Immature natural killer cell (primary cell): Measurements from ENCODE around the gene APOF. TPM values are rescaled to one million over a fixed set of nuclear protein-coding genes. Genes with fewer than 3 reads are reported as not detected.
"Not testable (repeated sequence)": the region's sequence is repeated elsewhere in the genome, so short reads cannot be mapped to it uniquely, and the experiment has no call there.

Experiments
- DNase-seq, 3 donors: peaks; one replicate each; pipeline ENCODE4 v3.0.0; 2022; ENCODE audit warnings: mixed read lengths in 1 of 3
- H3K27ac Mint-ChIP-seq, 6 donors: one replicate each; pipeline ENCODE4 v1.8.0; 2020; ENCODE audit warnings: mixed read lengths in 6 of 6, mild to moderate bottlenecking in 5 of 6, inconsistent platforms in 4 of 6, moderate library complexity in 3 of 6
- H3K27me3 Mint-ChIP-seq, 3 donors: one replicate each; pipeline ENCODE4 v1.8.0; 2020 to 2021; ENCODE audit warnings: low read depth in 3 of 3, mild to moderate bottlenecking in 3 of 3, mixed read lengths in 3 of 3, moderate library complexity in 3 of 3, inconsistent platforms in 1 of 3
- H3K36me3 Mint-ChIP-seq, 3 donors: one replicate each; pipeline ENCODE4 v1.8.0; 2020; ENCODE audit warnings: mixed read lengths in 3 of 3, inconsistent platforms in 2 of 3, mild to moderate bottlenecking in 2 of 3
- H3K4me1 Mint-ChIP-seq, 2 donors: one replicate each; pipeline ENCODE4 v1.8.0; 2020; ENCODE audit warnings: inconsistent platforms in 2 of 2, mild to moderate bottlenecking in 2 of 2, mixed read lengths in 2 of 2, moderate library complexity in 1 of 2
- H3K4me3 Mint-ChIP-seq, 5 donors: one replicate each; pipeline ENCODE4 v1.8.0; 2020; ENCODE audit warnings: mild to moderate bottlenecking in 5 of 5, mixed read lengths in 5 of 5, inconsistent platforms in 3 of 5, moderate library complexity in 3 of 5
- H3K9me3 Mint-ChIP-seq, 6 donors: one replicate each; pipeline ENCODE4 v1.8.0; 2020; ENCODE audit warnings: mild to moderate bottlenecking in 6 of 6, mixed read lengths in 6 of 6, inconsistent platforms in 4 of 6, moderate library complexity in 3 of 6
- polyA plus RNA-seq, 3 donors: library from polyadenylated mRNA; unstranded; fragments of 300-500 nt; fragmentation: Illumina TruSeq; gene quantifications; one replicate each; pipeline ENCODE4 v1.2.3, GENCODE V29; 2021

The APOF gene
- polyA plus RNA-seq, 3 donors from 2014 or later: not detected

DNA sequence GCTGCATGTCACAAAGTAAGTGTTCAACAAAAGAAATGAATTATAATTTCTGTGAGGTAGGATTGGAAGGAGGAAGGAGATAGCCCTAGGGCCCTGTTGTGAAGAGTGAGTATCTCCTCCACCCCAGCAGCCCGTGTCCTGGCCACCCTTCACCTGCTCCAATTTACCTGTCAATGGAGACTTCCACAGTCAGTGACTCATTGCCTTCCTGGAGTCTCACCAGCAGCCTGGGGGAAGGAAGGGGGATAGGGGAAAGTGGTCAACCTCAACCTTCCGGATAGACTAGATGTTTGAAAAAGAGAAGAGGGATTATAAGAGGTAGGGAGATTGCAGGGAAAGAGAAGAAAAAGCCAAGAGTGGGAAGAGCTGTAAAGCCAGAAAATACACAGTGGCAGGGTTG is 12.0 kb downstream of the APOF start:
- Mint-ChIP-seq H3K27ac (peak overlapping the region in 2 of 6 donors; percentile 40 to 66), H3K27me3 (no peaks in the 10 kb centered on the region), H3K9me3 (no peaks in the 10 kb centered on the region), H3K4me1 (no peaks in the 10 kb centered on the region), H3K4me3 (no peak overlapping the region), H3K36me3 (peaks cover 11 to 51% (median 23%) of the 10 kb centered on the region in 3 donors)
- DNase-seq: no peak

DNA sequence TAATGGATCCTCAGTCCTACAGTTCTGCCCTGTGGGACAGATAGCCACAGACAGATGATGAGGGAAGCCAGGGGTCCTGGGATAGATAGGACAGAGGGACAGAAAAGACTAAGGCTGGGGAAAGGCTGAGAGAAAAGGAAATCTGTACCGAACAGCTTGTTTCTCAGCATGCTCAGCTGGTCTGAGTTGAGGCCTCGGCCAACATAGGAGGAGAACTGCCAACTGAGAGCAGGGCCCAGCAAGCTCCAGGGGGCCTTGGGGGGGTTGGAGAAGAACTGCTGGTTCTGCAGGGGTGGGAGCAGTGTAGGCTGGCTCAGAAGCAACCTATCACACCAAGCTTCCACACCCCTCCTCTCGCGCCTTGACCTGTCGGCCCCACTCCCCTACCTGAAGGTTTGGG is 13.9 kb downstream of the APOF start:
- H3K27ac Mint-ChIP-seq: peak overlapping the region in 1 of 6 donors; percentile 31
- H3K36me3 Mint-ChIP-seq: peaks cover 18 to 45% (median 19%) of the 10 kb centered on the region in 3 donors
- DNase-seq: no peak
- H3K4me1 Mint-ChIP-seq: no peaks in the 10 kb centered on the region
- no peaks in the 10 kb centered on the region for H3K27me3 Mint-ChIP-seq
- no peak overlapping the region for H3K4me3 Mint-ChIP-seq
- H3K9me3 Mint-ChIP-seq: no peaks in the 10 kb centered on the region

DNA sequence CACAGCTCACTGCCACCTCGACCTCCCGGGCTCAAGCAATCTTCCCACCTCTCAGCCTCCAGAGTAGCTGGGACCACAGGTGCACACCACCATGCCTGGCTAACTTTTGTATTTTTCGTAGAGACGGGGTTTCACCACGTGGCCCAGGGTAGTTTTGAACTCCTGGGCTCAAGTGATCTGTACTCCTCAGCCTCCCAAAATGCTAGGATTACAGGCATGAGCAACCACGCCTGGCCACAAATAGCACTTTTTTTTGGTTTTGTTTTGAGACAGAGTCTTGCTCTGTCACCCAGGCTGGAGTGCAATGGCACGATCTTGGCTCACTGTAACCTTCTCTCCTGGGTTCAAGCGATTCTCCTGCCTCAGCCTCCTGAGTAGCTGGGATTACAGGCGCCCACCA is 15.4 kb downstream of the APOF start:
- H3K4me3 Mint-ChIP-seq, DNase-seq, H3K9me3 Mint-ChIP-seq, H3K27me3 Mint-ChIP-seq, H3K4me1 Mint-ChIP-seq: not testable (repeated sequence)
- Mint-ChIP-seq H3K27ac (peak overlapping the region in 1 of 6 donors; percentile 7), H3K36me3 (peaks cover 23 to 54% (median 27%) of the 10 kb centered on the region in 3 donors)

DNA sequence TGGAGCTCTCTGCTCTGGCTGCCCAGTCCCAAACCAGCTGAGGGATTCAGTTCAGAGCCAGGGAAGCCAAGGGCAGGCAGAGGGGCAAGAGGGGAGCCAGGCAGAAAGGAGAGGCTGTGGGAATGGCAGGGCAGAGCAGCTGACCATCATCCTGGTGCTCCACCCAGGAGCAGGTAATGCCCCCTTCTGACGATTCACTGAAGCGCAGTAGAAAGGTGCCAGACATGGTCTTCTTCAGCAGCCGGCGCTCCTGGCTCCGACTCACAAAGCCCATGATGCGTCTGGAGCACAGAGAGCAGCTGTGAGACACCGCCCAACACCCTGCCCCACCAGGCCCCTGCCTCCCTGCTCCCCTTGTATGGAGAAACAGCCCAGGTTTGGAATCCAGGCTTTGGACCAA is 16.0 kb downstream of the APOF start:
- Mint-ChIP-seq H3K36me3 (peaks cover 23 to 53% (median 27%) of the 10 kb centered on the region in 3 donors), H3K27ac (no peak overlapping the region), H3K9me3 (no peaks in the 10 kb centered on the region), H3K4me1 (no peaks in the 10 kb centered on the region), H3K27me3 (peaks cover 0 to 2% (median 0%) of the 10 kb centered on the region in 3 donors), H3K4me3 (no peak overlapping the region)
- no peak for DNase-seq

DNA sequence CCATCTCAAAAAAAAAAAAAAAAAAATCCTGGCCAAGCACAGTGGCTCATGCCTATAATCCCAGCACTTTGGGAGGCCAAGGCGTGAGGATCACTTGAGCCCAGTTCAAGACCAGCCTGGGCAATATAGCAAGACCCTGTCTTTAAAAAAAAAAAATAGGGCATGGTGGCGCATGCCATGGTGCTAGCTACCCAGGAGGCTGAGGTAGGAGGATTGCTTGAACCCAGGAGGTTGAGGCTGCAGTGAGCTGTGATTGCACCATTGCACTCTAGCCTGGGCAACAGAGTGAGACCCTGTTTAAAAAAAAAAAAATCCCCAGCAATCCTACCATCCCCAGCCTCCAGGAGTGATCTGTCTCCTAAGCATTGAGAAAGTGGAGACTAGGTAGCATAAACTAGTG is 20.4 kb downstream of the APOF start:
- not testable (repeated sequence) for H3K27me3 Mint-ChIP-seq, H3K9me3 Mint-ChIP-seq, DNase-seq, H3K4me3 Mint-ChIP-seq, H3K27ac Mint-ChIP-seq
- Mint-ChIP-seq H3K4me1 (peaks cover 8 to 11% of the 10 kb centered on the region in 2 donors), H3K36me3 (peaks cover 12 to 26% (median 24%) of the 10 kb centered on the region in 3 donors)

DNA sequence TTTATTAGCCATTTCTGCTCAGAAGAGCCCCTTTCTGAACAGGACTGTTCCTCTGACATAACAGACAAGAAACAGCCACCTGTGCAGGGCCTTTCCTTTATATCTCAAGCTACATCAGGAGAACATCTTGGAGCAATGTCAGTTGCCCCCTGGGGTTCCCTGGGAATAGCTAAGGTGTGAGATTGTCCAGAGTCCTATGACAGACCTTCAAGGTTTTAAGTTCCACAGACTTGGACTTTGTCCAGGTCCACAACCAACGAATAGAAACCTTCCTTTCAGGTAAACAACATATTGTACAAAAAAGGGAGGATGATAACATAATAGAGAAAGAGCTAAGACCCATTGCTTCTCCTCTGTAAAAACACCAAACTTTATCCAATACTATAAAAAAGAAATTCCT is 21.0 kb downstream of the APOF start:
- Mint-ChIP-seq H3K4me3 (no peak overlapping the region), H3K4me1 (peaks cover 8 to 11% of the 10 kb centered on the region in 2 donors), H3K36me3 (peaks cover 12 to 26% (median 24%) of the 10 kb centered on the region in 3 donors), H3K27ac (peak overlapping the region in 1 of 6 donors; percentile 67), H3K9me3 (no peaks in the 10 kb centered on the region), H3K27me3 (peaks cover 0 to 2% (median 0%) of the 10 kb centered on the region in 3 donors)
- DNase-seq: no peak

DNA sequence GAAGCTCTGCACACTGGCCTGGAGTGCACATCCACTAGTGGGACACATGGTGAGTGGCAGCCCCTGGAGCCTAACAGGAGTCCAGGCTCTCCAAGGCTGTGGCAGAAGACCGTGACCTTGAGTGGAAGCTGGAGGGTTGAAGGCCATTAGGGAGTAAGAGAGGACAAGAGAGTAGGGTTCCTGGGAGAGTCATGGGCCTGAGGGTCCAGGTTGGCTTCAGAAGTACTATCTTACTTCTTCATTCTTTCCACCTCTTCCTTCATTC is 23.6 kb downstream of the APOF start:
- Mint-ChIP-seq H3K36me3 (peaks cover 4 to 12% (median 12%) of the 10 kb centered on the region in 3 donors), H3K27me3 (peaks cover 4 to 8% (median 5%) of the 10 kb centered on the region in 3 donors), H3K9me3 (no peaks in the 10 kb centered on the region), H3K4me3 (peak overlapping the region in 2 of 5 donors; percentile 49 to 72), H3K4me1 (peaks cover 13 to 17% of the 10 kb centered on the region in 2 donors), H3K27ac (peak overlapping the region; percentile 6 to 94 (median 74))
- DNase-seq: no peak

DNA sequence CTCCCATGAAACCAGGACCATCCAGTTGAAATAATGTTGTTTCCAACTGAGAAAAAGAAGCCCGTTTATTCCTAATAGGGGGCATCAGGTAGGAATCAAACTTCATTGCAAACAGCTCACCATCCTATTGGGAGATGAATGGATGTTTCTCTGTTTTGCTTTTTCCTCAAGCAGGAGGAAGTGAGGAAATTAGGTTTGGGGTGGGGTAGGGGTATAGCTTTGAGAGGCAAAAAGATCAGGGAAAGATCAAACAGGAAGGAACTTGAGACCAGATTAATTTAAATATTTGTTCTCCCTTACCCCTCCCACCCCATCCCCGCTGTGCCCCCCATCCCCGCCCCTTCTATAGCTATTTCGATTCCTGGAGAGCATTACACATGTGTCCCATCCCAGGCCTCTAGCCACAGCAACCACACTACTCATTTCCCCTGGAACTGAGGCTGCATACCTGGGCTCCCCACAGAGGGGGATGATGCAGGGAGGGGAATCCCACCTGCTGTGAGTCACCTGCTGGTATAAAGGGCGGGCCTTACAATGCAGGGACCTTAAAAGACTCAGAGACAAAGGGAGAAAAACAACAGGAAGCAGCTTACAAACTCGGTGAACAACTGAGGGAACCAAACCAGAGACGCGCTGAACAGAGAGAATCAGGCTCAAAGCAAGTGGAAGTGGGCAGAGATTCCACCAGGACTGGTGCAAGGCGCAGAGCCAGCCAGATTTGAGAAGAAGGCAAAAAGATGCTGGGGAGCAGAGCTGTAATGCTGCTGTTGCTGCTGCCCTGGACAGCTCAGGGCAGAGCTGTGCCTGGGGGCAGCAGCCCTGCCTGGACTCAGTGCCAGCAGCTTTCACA is 24.1 kb downstream of the APOF start, which contains the start of gene IL23A:
TSS of gene IL23A (plus strand) at position 577 of the 850 bp plus-strand sequence. CDS start at position 738, 161 bp downstream.
- Mint-ChIP-seq H3K27me3 (peaks cover 9 to 13% (median 10%) of the 10 kb centered on the region in 3 donors), H3K4me1 (peaks cover 14 to 22% of the 10 kb centered on the region in 2 donors), H3K27ac (peak within 1 kb of the TSS; percentile 51 to 94 (median 93)), H3K4me3 (peak within 1 kb of the TSS; percentile 36 to 72 (median 55)), H3K36me3 (peaks cover 4 to 6% (median 6%) of the 10 kb centered on the region in 3 donors), H3K9me3 (no peaks in the 10 kb centered on the region)
- peak in 2 of 3 donors; percentile 12 to 21 for DNase-seq

DNA sequence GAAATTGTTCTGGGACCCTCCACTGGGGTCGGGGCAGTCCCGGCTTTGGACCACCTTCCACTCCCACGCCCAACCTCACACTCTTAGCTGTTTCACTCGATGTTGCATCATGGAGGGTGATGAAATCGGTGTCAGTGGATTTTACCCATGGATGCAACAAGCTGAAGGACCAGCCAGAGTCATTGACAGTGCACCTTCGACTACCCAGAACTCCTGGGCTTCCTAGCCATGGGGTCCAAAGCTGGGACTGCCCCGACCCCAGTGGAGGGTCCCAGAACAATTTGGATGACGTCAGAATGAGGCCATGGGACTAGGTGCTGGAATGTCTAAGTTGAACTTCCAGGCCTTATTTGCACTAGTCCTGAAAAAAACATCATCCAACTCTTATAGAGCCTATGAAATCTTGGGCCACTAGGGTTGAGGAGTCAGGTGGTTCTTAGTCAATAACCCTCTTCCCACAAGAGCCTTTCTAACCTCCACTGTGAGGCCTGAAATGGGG is 24.9 kb downstream of the APOF start:
- H3K36me3 Mint-ChIP-seq: no peaks in the 10 kb centered on the region

DNA sequence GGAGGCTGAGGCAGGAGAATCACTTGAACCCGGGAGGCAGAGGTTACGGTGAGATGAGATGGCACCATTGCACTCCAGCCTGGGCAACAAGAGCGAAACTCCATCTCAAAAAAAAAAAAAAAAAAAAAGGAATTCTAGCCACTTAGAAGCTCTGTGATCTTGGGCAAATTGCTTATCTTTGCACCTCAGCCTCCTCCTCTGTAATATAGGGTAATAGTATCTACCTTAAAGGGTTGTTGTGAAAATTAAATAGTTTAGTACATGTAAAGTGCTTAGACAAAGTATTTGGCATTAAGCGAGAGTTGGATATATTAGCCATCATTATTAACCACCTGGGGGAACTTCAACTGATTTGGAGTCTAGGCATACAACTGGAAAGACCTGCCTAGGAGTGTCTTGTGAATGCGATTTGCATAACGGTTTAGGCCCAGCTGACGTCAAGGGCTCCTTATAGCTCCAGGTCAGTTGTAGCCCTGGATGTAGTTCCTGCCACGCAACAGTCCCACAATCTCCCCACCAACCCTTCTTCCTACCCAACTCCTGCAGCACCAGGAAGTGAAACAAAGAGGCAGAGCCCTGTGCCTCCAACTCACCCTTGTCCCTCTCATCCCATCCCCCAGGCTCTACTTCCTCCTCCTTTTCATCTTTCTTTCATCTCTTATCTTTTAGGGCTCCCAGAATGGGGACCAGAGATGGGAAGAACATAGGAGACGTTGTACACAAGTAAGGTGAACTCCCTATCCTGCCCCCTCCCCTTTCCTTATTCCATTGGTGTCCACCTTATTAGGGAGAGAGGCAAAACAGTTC is 26.1 kb downstream of the APOF start:
- Mint-ChIP-seq H3K9me3 (no peaks in the 10 kb centered on the region), H3K4me3 (peak overlapping the region in 2 of 5 donors; percentile 7 to 32), H3K27me3 (peaks cover 14 to 16% (median 16%) of the 10 kb centered on the region in 3 donors), H3K36me3 (no peaks in the 10 kb centered on the region), H3K4me1 (peaks cover 25 to 40% of the 10 kb centered on the region in 2 donors), H3K27ac (peak overlapping the region in 4 of 6 donors; percentile 5 to 63 (median 18))
- no peak for DNase-seq

More for the DNA sequence above, 24.9 kb downstream of the APOF start:
- Mint-ChIP-seq H3K4me3 (no peak overlapping the region), H3K4me1 (peaks cover 21 to 30% of the 10 kb centered on the region in 2 donors), H3K27me3 (peaks cover 11 to 14% (median 13%) of the 10 kb centered on the region in 3 donors), H3K27ac (no peak overlapping the region), H3K9me3 (no peaks in the 10 kb centered on the region)
- no peak for DNase-seq

DNA sequence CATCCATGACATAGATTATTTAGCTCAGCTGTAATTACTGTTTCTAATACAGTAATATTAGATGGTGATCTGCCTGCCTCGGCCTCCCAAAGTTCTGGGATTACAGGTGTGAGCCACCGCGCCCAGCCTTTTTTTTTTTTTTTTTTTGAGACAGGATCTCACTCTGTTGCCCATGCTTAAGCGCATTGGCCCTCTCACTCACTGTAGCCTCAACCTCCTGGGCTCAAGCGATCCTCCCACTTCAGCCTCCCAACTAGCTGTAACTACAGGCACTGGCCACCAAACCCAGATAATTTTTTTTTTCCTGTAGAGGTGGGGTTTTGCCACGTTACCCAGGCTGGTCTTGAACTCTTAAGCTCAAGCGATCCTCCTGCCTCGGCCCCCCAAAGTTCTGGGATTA is 27.1 kb downstream of the APOF start:
- H3K4me1 Mint-ChIP-seq: peaks cover 25 to 40% of the 10 kb centered on the region in 2 donors
- not testable (repeated sequence) for H3K36me3 Mint-ChIP-seq, DNase-seq, H3K9me3 Mint-ChIP-seq, H3K4me3 Mint-ChIP-seq
- H3K27ac Mint-ChIP-seq: peak overlapping the region in 1 of 6 donors; percentile 100
- peaks cover 14 to 19% (median 16%) of the 10 kb centered on the region in 3 donors for H3K27me3 Mint-ChIP-seq

DNA sequence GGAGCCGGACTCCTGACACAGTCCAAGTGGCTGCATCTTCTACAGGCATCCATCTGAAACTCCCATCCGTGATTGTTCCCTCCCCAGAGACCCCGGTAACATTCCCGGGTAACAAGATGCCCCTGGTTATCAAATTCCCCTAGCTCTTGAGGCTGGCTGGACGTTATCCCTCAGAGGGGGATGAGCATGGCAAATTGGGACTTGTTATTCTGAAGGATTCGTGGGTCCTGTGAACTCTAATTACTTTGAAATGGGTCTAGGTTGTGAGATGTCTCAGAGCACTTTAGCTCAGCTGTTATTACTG is 28.2 kb downstream of the APOF start:
- Mint-ChIP-seq H3K27me3 (peaks cover 14 to 19% (median 16%) of the 10 kb centered on the region in 3 donors), H3K27ac (peak overlapping the region; percentile 99 to 100 (median 100)), H3K9me3 (no peaks in the 10 kb centered on the region), H3K4me1 (peaks cover 25 to 40% of the 10 kb centered on the region in 2 donors), H3K36me3 (no peaks in the 10 kb centered on the region), H3K4me3 (peak overlapping the region; percentile 89 to 97 (median 95))
- DNase-seq: no peak

DNA sequence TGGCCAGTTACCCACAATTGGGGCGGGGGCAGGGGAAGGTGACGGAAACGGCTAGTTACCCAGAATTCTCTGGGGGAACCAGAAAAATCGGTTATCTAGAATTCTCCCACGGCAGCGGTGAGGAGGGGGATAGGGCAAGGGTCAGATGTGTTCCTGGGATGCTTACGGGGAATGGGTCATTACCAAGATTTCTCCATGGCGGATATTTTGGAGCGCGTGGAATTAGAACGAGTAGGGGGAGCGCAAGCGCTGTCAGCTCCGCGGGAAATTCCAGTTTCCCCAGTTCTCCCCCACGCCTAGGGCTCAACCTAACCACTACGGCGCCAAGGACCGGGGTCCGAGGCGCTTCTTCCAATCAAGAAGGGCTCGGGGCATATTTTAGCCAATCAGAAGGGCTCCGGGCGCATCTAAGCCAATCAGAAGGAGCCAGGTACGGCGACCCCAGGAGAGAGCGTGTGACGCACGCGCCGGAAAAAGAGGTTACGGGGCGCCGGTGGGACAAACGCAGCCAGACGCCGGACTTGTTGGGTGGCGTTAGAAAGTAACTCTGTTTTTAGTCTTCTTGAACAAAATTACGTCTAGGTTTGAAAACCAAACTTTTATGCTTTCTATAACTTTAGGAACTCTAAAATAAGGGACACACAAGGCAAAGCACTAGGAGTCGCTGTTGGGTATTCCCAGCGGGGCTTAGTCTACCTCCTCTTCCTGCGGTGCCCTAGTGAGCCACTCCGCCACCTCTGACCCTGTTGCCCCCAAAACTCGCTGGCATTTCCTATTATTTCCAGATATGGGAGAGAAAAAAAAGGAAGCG is 28.8 kb downstream of the APOF start, which contains the start of gene PAN2:
TSS of gene PAN2 (minus strand) at position 322 of the 811 bp plus-strand sequence. CDS start 906 bp downstream, outside the sequence.
- Mint-ChIP-seq H3K4me3 (peak within 1 kb of the TSS; percentile 89 to 97 (median 95)), H3K27me3 (peaks cover 14 to 19% (median 16%) of the 10 kb centered on the region in 3 donors), H3K27ac (peak within 1 kb of the TSS; percentile 99 to 100 (median 100)), H3K4me1 (peaks cover 23 to 38% of the 10 kb centered on the region in 2 donors), H3K36me3 (no peaks in the 10 kb centered on the region), H3K9me3 (no peaks in the 10 kb centered on the region)
- peak; percentile 95 for DNase-seq
